GM19238 (cell line): ENCODE data around the gene NMT1.
A peak's percentile ranks its signal among the peaks of the same experiment; 100 is the strongest.

Experiments
- DNase-seq: peaks from one replicate; pipeline ENCODE4 v3.0.0; 2011; ENCODE audit warnings: low spot score; ENCODE audit not compliant: insufficient read length

The NMT1 gene

DNA sequence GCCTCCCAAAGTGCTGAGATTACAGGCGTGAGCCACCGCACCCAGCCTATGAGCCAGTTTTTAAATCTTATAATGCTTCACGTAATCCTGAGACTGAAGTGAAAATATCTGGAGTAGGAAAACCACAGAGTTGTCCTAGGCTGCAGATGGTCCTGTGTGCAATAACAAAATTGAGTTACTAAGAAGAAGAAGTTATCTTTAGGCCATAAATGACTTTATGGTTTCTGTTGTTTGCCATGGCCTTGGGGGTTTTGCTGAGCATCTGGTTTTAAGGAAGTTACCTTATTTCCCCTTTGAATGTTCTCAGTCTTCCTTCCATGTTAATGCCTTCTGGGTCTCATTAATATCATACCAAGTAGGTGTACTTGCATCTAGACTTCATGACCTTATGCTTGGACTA lies 16.5 kb downstream of the NMT1 start:
- no peak for DNase-seq

DNA sequence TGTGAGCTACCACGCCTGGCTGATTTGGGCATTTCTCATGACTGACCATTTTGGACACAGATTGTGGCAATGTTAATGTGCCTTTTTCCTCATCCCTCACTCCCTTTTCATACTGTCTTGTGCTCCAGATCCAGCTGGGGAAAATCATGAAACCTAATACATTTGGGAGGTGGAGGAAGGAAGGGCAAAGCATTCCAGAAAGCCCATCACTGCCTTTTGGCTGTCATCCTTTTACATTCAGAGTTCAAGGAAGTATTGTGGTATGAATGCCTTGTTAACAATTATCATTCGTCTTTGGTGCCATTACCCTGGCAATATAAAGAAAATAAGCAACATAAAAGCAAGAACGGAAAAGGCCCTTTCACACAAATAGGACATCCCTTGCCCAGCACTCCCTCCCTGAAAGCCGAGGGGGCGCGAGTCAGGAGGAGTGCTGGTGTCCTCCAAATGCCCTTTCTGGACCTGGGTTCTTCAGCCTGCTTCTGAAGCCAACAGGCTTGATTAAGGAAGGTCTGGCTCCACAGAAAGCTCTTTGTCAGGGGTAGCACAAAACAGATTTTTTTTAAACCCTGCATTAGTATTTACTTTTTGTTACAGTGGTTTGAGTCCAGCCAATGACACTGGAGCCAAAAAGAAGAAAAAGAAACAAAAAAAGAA lies 20.1 kb downstream of the NMT1 start:
- DNase-seq, result no peak

GRCh38 chr17:45086391-45086790 lies 25.3 kb downstream of the NMT1 start:
- DNase-seq, result no peak

- no peak for DNase-seq
Observed at GRCh38 chr17:45086865-45087503, 25.9 kb downstream of the NMT1 start.

- no peak for DNase-seq
Observed at GRCh38 chr17:45087504-45087975, 26.4 kb downstream of the NMT1 start.

- no peak for DNase-seq
Observed at GRCh38 chr17:45087978-45088377, 26.9 kb downstream of the NMT1 start.

DNA sequence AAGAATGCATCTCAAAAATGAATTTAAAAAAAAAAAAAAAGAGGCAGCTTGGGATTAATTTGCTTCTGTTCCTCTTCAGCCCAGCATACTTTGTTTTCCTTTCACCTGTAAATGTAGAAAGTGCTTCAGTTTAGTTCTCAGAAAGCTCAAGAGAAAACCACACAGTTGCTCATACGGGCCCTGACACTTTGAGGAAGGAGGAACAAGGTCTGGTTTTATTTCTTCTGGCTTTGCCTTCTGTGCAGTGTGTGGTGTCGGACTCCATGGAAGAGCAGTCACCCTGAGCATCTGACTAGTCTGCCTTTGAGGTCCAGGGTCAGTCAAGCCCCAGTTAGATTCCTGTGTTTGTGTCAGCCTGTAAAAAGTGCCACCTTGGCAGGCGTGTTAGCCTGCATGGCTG lies 27.6 kb downstream of the NMT1 start:
- DNase-seq, result no peak

- no peak for DNase-seq
Observed at GRCh38 chr17:45090711-45091110, 29.6 kb downstream of the NMT1 start.

GRCh38 chr17:45091778-45092425 lies 30.8 kb downstream of the NMT1 start:
- DNase-seq, result no peak

DNA sequence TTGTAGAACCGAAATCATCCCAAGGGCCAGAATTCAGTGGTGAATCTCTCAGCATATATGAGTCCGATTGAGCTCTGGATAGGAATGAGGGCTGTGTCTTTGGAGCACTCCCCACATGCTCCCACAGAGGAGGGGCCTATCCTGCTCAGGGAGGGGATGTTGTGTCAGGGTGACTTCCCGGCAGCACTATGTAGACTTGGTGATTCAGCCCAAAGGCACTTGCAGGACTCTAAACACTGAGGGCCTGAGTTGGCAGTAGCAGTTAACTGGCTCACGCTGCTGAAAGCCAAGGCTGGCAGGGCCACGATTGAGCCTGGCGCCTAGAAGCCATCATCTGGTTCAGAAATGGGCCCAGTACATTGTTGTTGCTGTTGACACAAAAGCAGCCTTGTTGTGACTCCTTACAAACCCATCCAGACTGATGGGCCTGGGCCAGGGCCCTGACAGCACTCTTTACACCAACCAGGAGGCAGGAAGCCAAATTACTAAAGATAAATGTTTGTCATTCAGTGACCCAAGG lies 31.9 kb downstream of the NMT1 start:
- no peak for DNase-seq

DNA sequence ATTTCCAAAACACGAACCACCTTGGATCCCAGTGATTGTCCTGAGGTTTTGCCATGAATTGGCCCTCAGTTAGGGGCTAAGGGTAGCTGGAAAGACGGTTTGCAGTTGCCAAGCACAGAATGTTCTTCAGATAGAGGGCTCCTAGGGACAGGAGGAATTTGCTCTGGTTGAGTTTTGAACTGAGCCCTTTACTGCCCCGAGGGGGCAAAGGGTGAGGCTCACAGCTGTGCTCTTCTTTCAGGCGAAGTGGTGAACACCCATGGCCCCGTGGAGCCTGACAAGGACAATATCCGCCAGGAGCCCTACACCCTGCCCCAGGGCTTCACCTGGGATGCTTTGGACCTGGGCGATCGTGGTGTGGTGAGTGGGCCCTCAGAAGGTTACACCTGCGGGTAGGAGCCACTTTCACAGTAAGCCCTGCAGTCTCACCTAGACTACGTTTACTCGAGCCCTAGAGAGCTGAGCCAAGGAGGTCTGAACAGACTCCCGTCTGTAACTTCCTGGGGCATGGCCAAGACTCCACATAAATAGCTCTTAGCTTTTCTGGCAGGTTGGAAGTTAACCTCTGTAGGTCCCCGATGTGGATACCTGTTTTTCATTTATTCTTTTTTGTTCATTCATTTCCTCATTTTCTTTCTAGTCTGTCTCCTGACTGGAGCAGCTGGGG lies 32.5 kb downstream of the NMT1 start:
- DNase-seq, result no peak

- no peak for DNase-seq
Observed at GRCh38 chr17:45096141-45096540, 35.0 kb downstream of the NMT1 start.

DNA sequence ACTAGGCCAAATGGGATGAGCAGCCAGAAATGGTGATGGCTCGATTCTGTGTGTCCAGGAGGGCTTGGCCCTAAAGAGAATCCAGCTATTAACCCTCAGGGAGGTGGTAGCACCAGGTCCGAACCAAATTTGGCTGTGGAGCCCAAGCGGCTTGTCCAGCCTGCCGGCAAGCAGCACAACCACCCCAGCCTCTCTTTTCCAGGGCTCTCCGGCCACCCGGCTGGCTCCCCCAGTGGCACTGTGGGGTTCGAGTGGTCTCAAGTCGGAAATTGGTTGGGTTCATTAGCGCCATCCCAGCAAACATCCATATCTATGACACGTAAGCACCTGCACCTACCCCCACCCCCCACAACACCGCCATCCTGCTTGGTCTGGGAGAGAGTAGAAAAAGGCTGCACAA lies 35.8 kb downstream of the NMT1 start:
- no peak for DNase-seq

GRCh38 chr17:45098081-45098868 lies 37.2 kb downstream of the NMT1 start:
- DNase-seq, result no peak

DNA sequence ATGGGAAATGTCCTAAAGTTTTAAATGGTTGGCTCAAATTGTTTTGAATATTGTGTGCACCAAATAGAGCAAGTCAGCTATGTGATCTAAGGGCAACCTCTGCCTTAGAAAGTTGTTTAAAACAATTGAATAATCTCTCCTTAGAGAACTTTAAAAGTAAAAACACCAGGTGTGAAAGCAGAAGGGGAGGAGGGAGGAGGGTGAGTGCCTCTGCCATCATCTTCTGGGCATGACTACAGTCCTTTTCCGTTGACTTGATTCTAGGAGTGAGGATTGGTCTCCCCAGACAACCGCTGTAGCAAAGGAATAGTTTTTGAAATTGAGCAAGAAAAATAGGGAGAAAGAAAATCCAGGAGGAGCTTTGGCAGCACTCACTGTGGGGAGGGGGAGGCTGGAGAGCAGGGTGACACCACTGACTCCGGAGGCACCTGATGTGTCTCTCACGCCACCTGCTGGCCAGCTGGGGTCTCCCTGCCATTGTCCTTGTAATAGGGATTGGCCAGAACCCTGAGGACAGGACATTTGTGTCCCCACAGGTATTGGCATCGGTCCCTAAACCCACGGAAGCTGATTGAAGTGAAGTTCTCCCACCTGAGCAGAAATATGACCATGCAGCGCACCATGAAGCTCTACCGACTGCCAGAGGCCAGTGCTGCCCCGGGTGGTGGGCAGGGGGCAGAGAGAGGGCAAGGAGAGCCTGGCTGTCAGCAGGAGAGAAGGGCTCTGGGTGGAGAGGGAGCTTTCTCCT lies 37.9 kb downstream of the NMT1 start:
- peak; percentile 88 for DNase-seq

DNA sequence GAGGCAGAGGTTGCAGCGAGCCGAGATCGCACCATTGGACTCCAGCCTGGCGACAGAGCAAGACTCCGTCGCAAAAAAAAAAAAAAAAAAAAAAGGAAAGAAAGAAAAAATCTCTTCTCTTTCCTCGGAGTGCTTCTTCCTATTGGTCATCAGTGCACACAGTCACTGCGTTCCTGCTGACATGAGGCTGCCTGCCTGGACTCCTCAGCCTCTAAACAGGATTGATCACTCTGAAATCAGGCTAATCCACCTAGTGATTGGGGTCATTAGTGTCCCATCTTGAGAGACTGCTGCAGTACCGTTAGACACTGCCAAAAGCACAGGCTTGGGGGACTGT lies 40.4 kb downstream of the NMT1 start:
- DNase-seq, result no peak

- DNase-seq, result no peak
Observed at GRCh38 chr17:45101883-45102811, 41.0 kb downstream of the NMT1 start.

DNA sequence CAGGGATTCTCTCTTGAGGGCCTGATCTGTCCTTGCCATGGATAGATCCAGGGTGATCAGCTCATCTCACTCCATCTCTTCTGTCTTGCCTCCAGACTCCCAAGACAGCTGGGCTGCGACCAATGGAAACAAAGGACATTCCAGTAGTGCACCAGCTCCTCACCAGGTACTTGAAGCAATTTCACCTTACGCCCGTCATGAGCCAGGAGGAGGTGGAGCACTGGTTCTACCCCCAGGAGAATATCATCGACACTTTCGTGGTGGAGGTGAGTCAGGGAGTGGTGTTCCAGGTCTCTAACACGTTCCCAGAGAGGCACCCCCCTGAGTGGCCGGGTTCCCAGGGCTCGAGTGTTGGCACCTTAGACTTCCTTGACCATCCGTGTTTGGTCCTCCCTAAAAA lies 41.7 kb downstream of the NMT1 start:
- no peak for DNase-seq

DNA sequence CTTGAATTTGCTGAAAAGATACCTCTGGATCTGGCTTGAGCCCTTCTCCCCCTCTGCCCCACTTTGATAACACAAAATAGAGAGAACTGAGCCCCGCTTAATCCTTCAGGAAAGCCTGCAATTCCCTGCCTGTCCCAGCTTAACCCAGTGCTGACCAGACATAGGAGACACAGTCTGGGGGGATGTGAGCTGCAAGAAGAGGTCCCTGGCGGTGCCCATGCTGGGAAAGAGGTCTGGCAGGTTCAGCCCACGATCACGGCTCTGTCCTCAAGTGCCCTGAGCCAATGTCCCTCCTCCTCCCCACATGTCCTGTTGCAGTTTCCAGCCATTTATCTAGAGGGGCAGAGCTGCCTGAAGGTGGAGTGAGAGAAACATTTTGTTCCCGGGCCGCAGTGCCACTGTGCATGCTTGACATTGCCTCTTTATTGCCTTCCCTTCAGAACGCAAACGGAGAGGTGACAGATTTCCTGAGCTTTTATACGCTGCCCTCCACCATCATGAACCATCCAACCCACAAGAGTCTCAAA lies 42.2 kb downstream of the NMT1 start:
- no peak for DNase-seq
